ENCODE data around the gene RHBDL3.
A peak's percentile ranks its signal among the peaks of the same experiment; 100 is the strongest.

The RHBDL3 gene

DNA sequence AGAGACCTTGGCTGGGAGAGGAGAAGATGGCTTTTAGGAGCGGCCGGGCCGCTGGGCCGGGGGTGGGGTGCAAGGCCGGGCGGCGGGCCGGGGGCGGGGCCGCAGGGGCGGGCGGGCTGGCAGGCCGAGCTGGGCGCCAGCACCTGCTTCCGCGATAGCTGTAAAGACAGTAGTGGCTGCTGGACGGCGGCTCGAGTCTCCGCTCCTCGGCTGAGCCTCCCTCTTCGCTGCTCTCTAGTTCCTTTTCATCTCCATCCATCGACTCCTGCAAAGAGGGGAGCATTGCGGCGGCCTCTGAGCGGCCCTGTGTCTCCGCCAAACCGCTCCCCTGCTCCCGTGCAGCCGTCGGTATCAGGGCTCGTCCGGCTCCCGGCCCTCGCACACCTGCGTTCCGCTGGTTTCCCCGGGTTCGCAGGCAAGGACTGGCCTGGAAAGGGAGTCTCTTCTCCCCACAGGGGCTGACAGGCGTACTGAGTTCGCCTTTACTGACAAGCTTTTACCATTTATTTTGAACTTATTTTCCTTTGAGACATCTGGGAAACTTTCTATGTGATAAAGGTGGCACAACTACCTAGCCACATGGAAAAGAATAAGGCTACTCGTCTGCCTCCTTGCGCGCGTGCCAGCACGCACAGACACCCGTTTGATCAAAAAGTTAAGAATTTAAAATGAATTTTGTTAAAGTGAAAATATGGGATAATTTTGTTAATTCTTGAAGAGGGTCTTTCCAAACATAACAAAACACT is 76.4 kb downstream of the RHBDL3 start, which contains the start of gene C17orf75:
Gene C17orf75 (minus strand): TSS at position 317 of the 746 bp plus-strand sequence. CDS start 34 bp downstream, at position 283.
- TF ChIP-seq, protein P1, sequence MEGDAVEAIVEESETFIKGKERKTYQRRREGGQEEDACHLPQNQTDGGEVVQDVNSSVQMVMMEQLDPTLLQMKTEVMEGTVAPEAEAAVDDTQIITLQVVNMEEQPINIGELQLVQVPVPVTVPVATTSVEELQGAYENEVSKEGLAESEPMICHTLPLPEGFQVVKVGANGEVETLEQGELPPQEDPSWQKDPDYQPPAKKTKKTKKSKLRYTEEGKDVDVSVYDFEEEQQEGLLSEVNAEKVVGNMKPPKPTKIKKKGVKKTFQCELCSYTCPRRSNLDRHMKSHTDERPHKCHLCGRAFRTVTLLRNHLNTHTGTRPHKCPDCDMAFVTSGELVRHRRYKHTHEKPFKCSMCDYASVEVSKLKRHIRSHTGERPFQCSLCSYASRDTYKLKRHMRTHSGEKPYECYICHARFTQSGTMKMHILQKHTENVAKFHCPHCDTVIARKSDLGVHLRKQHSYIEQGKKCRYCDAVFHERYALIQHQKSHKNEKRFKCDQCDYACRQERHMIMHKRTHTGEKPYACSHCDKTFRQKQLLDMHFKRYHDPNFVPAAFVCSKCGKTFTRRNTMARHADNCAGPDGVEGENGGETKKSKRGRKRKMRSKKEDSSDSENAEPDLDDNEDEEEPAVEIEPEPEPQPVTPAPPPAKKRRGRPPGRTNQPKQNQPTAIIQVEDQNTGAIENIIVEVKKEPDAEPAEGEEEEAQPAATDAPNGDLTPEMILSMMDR (IDR thresholded peaks at IDR 0.05; ENCODE audit: low read depth, low read length) = no peak
- H3K27me3 ChIP-seq (ENCODE audit: insufficient read depth, low read depth, severe bottlenecking) = no peaks in the 10 kb centered on the region
- peak within 1 kb of the TSS; percentile 83 for H3K27ac ChIP-seq
- H3K36me3 ChIP-seq = peaks cover 23% of the 10 kb centered on the region
- peak; percentile 79 for DNase-seq
- H3K9me3 ChIP-seq (ENCODE audit: severe bottlenecking) = no peaks in the 10 kb centered on the region
- H3K4me3 ChIP-seq (ENCODE audit: low read depth, low read length) = peak within 1 kb of the TSS; percentile 77

DNA sequence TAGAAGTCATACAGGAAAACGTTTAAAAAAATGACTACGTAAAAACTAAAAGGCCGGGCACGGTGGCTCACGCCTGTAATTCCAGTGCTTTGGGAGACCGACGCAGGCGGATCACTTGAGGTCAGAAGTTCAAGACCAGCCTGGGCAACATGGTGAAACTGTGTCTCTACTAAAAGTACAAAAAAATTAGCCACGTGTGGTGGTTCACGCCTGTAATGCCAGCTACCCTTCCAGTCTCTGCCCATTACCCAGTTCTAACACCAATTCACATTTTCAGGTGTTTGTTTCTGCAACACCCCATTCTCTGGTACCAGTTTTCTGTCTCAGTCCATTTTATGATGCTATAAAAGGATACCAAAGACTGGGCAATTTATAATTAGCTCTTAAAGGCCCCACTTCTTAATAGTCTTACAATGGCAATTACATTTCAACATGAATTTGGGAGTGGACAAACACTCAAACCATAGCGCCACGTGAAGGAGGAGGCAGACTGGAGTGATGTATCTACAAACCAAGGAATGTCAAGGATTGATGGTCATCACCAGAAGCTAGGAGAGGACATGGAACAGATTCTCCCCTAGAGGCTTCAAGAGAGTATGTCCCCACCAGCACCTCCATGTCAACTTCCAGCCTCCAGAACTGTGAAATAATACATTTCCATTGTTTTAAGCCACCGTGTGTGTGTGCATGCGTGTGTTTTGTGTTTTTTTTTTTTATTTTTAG is 77.1 kb downstream of the RHBDL3 start:
- H3K27me3 ChIP-seq (ENCODE audit: insufficient read depth, low read depth, severe bottlenecking) = no peaks in the 10 kb centered on the region
- peak overlapping the region; percentile 77 for H3K4me3 ChIP-seq (ENCODE audit: low read depth, low read length)
- H3K27ac ChIP-seq = no peak overlapping the region
- TF ChIP-seq, protein P1 (IDR thresholded peaks at IDR 0.05; ENCODE audit: low read depth, low read length) = no peak
- H3K36me3 ChIP-seq = peaks cover 20% of the 10 kb centered on the region
- no peaks in the 10 kb centered on the region for H3K9me3 ChIP-seq (ENCODE audit: severe bottlenecking)
- DNase-seq = no peak

DNA sequence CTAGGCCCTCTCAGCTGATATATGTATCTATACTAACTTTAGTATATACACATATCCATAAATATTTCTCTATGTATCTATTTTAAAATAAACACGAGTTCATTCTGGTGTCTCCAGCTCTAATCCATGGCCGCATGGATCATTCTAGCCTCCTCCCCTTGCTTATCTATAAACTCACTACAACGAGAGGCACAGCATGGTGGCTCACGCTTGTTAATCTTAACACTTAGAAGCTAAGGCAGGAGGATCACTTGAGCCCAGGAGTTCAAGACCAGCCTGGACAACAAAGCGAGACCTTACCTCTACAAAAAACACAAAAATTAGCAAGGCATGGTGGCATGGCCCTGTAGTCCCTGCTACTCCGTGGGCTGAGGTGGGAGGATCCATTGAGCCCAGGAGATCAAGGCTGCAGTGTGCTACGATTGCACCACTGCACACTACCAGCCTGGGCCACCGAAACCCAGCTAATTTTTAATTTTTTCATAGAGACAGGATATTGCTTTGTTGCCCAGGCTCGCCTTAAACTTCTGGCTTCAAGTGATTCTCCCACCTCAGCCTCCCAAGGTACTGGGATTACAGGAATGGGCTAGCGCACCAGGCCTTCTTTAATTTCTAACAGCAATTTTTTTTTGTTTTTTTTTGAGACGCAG is 80.4 kb downstream of the RHBDL3 start:
- H3K27ac ChIP-seq = no peak overlapping the region
- H3K36me3 ChIP-seq = peaks cover 5% of the 10 kb centered on the region
- H3K27me3 ChIP-seq (ENCODE audit: insufficient read depth, low read depth, severe bottlenecking) = no peaks in the 10 kb centered on the region
- H3K9me3 ChIP-seq (ENCODE audit: severe bottlenecking) = peaks cover 6% of the 10 kb centered on the region
- H3K4me3 ChIP-seq (ENCODE audit: low read depth, low read length) = no peak overlapping the region
- no peak for DNase-seq
- TF ChIP-seq, protein P1 (IDR thresholded peaks at IDR 0.05; ENCODE audit: low read depth, low read length) = no peak

DNA sequence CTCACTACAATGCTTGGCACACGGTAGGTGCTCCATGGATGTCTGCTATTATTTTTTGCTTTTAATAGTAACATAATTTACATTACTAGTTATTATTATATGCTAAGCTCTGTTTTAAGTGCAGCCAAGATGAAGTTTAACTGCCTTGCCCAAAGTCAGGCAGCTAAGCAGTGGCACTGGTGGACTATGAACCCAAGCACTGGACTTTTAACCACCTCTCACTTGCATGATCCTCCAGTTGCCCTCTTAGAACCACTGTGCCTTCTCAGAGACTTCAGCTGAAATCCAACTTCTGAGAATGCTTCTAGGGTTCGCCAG is 82.8 kb downstream of the RHBDL3 start:
- Histone ChIP-seq H3K9me3 (ENCODE audit: severe bottlenecking) (peaks cover 6% of the 10 kb centered on the region), H3K27me3 (ENCODE audit: insufficient read depth, low read depth, severe bottlenecking) (no peaks in the 10 kb centered on the region), H3K4me3 (ENCODE audit: low read depth, low read length) (no peak overlapping the region), H3K36me3 (peaks cover 27% of the 10 kb centered on the region), H3K27ac (no peak overlapping the region)
- TF ChIP-seq, protein P1 (IDR thresholded peaks at IDR 0.05; ENCODE audit: low read depth, low read length) = no peak
- DNase-seq = no peak

DNA sequence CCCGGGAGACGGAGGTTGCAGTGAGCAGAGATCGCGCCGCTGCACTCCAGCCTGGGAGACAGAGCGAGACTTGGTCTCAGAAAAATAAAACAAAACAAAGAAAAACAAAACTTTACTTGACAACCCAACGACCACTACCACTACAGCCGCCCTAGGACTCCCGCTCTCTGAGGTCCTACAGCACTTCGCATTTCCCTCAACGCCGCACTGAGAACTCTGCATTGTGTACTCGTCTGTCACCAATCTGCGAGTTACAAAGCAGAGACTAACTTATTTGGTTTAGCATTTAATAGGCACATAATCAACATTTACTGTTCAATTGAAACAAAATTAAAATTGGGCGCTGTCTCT is 83.8 kb downstream of the RHBDL3 start:
- DNase-seq = peak; percentile 23
- peak overlapping the region; percentile 99 for H3K27ac ChIP-seq
- TF ChIP-seq, protein P1 (IDR thresholded peaks at IDR 0.05; ENCODE audit: low read depth, low read length) = no peak
- H3K36me3 ChIP-seq = peaks cover 35% of the 10 kb centered on the region
- H3K4me3 ChIP-seq (ENCODE audit: low read depth, low read length) = peak overlapping the region; percentile 70
- peaks cover 6% of the 10 kb centered on the region for H3K9me3 ChIP-seq (ENCODE audit: severe bottlenecking)
- no peaks in the 10 kb centered on the region for H3K27me3 ChIP-seq (ENCODE audit: insufficient read depth, low read depth, severe bottlenecking)
